ENCODE results near the gene CPEB4. TPM values are rescaled to one million over a fixed set of nuclear protein-coding genes. Genes with fewer than 3 reads are reported as not detected.

The CPEB4 gene
- total and polyA plus RNA-seq, 9 of the 15 experiments (the other 6 are each of a cell fraction or from before 2014, with no cell fraction given) = 7.4 to 21.3 (median 12.4) TPM

DNA sequence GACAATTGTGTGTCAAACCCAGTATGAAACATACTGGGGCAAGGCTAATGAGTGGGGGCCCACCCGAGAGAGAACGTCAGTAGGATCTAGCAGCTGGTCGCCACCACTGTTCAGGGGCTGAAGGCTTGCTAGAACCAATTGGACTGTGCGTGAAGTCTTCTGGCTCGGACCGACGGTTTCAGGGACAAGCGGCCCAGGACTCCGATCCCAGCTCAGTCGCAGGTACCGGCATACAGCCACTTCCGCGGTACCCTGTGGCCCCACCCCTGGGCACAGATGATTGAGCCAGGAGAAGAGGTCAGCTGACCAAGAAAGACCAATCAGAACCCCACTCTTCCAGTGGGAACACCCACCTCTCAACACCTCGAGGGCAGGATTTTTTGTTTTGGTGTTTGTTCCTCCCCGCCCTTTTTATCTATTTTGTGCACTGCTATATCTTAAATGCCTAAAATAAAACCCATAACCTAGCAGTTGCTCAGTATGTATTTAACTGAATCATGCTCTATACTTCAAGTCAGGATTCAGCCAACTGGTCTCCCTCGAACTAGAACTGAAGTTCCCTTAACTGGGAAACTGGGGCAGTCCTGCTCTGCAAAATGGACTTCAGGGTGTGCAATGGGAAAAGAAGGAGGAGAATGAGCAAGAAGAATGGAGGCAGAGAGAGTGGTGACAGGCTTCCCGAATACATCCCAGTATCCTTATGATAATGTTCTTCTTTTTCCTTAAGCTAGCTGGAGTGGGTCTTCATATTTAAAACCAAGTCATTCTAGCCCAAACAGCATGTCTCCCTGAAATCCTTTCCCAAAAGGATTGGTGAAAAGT lies 21.1 kb upstream of the CPEB4 start (continued):
- no peak for TF ChIP-seq ARID3B (CRISPR knock-in tag; IDR thresholded peaks at IDR 0.05; ENCODE audit: borderline replicate concordance)
- TF ChIP-seq ZNF444 (CRISPR knock-in tag; IDR thresholded peaks at IDR 0.05) = no peak
- TF ChIP-seq HLTF (IDR thresholded peaks at IDR 0.05) = peak; percentile 57; the same call in 1 of the 2 replicates
- no peak for TF ChIP-seq POLR3A (IDR thresholded peaks at IDR 0.05; ENCODE audit: borderline replicate concordance, extremely low read depth, insufficient read depth, insufficient read length)
- TF ChIP-seq ZNF184 (CRISPR knock-in tag; IDR thresholded peaks at IDR 0.05) = no peak
- no peak for TF ChIP-seq HDAC3 (IDR thresholded peaks at IDR 0.05; ENCODE audit: borderline replicate concordance, partially characterized antibody)
- no peak for TF ChIP-seq ATF1 (CRISPR knock-in tag; IDR thresholded peaks at IDR 0.05)
- TF ChIP-seq ATF1 (tag; IDR thresholded peaks at IDR 0.05) = peak; percentile 27; the same call in 1 of the 2 replicates
- peak; percentile 62; the same call in 1 of the 2 replicates for TF ChIP-seq ADNP (tag; IDR thresholded peaks at IDR 0.05)
- TF ChIP-seq SMARCA5 (IDR thresholded peaks at IDR 0.05) = peak; percentile 87
- no peak for TF ChIP-seq ZC3H11A (IDR thresholded peaks at IDR 0.05; ENCODE audit: low read depth, low read length)
- TF ChIP-seq SMARCA4 (IDR thresholded peaks at IDR 0.05) = 0 out of 2 replicates have a peak, but pooled peaks have one; percentile 14
- no peak for TF ChIP-seq FOXA3 (CRISPR knock-in tag; conservative IDR thresholded peaks at IDR 0.05 in 1 of 2, IDR thresholded peaks at IDR 0.05 in 1 of 2)
- TF ChIP-seq ZNF589 (CRISPR knock-in tag; IDR thresholded peaks at IDR 0.05; ENCODE audit: low read depth) = no peak; the same call in 1 of the 2 replicates
- TF ChIP-seq MEF2A (IDR thresholded peaks at IDR 0.05; ENCODE audit: control insufficient read depth, low read depth, low read length) = no peak
- TF ChIP-seq MAX (CRISPR knock-in tag; IDR thresholded peaks at IDR 0.05) = peak; percentile 13; the same call in 1 of the 2 replicates
- peak; percentile 90; the same call in 1 of the 2 replicates for TF ChIP-seq CBX5 (IDR thresholded peaks at IDR 0.05; ENCODE audit: borderline replicate concordance, low read depth)
- TF ChIP-seq, protein P1, sequence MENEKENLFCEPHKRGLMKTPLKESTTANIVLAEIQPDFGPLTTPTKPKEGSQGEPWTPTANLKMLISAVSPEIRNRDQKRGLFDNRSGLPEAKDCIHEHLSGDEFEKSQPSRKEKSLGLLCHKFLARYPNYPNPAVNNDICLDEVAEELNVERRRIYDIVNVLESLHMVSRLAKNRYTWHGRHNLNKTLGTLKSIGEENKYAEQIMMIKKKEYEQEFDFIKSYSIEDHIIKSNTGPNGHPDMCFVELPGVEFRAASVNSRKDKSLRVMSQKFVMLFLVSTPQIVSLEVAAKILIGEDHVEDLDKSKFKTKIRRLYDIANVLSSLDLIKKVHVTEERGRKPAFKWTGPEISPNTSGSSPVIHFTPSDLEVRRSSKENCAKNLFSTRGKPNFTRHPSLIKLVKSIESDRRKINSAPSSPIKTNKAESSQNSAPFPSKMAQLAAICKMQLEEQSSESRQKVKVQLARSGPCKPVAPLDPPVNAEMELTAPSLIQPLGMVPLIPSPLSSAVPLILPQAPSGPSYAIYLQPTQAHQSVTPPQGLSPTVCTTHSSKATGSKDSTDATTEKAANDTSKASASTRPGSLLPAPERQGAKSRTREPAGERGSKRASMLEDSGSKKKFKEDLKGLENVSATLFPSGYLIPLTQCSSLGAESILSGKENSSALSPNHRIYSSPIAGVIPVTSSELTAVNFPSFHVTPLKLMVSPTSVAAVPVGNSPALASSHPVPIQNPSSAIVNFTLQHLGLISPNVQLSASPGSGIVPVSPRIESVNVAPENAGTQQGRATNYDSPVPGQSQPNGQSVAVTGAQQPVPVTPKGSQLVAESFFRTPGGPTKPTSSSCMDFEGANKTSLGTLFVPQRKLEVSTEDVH (IDR thresholded peaks at IDR 0.05; ENCODE audit: low read depth, partially characterized antibody) = no peak
- TF ChIP-seq NCOA4 (IDR thresholded peaks at IDR 0.05; ENCODE audit: partially characterized antibody) = no peak
- no peak for TF ChIP-seq PATZ1 (CRISPR knock-in tag; IDR thresholded peaks at IDR 0.05; ENCODE audit: borderline replicate concordance)
- TF ChIP-seq PML (IDR thresholded peaks at IDR 0.05; ENCODE audit: low read length) = no peak; the same call in 1 of the 2 replicates
- TF ChIP-seq NR1H2 (CRISPR knock-in tag; IDR thresholded peaks at IDR 0.05) = no peak
- no peak for TF ChIP-seq RUNX1 (IDR thresholded peaks at IDR 0.05; ENCODE audit: low read depth)
